HG03108 (cell line): ENCODE measurements around the gene EFS.

Experiments
- ATAC-seq: cut with Tn5 transposase; IDR thresholded peaks from one replicate; pipeline ENCODE4 v1.9.1; 2021; ENCODE audit warnings: moderate library complexity; ENCODE audit not compliant: unreplicated experiment

EFS gene, protein sequence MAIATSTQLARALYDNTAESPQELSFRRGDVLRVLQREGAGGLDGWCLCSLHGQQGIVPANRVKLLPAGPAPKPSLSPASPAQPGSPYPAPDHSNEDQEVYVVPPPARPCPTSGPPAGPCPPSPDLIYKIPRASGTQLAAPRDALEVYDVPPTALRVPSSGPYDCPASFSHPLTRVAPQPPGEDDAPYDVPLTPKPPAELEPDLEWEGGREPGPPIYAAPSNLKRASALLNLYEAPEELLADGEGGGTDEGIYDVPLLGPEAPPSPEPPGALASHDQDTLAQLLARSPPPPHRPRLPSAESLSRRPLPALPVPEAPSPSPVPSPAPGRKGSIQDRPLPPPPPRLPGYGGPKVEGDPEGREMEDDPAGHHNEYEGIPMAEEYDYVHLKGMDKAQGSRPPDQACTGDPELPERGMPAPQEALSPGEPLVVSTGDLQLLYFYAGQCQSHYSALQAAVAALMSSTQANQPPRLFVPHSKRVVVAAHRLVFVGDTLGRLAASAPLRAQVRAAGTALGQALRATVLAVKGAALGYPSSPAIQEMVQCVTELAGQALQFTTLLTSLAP

GRCh38 chr14:23365036-23365731 lies at the start of gene EFS:
EFS (minus strand) TSS chr14:23365172; CDS start chr14:23365025, 147 bp downstream.
- no peak for ATAC-seq

DNA sequence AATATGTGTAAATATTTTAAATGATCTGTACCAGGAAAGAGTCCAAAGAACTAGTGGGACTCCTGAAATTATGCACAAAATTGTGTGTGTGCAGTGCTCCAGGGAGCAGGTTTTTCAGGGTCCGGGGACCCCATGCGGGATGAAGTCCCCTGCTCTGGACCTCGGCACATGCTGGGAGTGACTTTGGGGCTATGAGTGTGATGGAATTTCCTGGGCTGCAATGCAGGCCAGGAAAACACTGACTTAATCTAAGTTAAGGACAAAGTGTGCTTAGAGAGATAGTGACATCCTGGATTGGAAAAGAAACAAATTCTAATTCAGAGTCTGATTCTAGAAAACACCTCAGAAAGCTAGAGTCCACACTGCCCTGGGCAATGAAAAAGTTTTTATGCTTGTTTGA lies 49.3 kb upstream of the EFS start:
- ATAC-seq: no peak

DNA sequence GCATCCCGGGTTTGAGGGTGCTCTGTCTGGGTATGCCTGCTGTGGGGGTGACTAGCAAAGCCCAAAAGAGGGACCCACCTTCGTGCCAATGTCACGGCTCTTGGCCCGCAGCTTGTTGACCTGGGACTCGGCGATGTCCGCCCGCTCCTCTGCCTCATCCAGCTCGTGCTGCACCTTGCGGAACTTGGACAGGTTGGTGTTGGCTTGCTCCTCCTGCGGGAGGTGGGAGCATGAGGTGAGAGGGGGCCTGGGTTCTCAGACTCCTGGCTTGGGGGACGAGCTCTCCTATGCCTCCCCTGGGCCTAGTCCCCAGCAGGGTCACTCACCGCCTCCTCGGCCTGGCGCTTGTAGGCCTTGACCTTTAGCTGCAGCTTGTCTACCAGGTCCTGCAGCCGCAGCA lies 48.7 kb upstream of the EFS start:
- no peak for ATAC-seq

DNA sequence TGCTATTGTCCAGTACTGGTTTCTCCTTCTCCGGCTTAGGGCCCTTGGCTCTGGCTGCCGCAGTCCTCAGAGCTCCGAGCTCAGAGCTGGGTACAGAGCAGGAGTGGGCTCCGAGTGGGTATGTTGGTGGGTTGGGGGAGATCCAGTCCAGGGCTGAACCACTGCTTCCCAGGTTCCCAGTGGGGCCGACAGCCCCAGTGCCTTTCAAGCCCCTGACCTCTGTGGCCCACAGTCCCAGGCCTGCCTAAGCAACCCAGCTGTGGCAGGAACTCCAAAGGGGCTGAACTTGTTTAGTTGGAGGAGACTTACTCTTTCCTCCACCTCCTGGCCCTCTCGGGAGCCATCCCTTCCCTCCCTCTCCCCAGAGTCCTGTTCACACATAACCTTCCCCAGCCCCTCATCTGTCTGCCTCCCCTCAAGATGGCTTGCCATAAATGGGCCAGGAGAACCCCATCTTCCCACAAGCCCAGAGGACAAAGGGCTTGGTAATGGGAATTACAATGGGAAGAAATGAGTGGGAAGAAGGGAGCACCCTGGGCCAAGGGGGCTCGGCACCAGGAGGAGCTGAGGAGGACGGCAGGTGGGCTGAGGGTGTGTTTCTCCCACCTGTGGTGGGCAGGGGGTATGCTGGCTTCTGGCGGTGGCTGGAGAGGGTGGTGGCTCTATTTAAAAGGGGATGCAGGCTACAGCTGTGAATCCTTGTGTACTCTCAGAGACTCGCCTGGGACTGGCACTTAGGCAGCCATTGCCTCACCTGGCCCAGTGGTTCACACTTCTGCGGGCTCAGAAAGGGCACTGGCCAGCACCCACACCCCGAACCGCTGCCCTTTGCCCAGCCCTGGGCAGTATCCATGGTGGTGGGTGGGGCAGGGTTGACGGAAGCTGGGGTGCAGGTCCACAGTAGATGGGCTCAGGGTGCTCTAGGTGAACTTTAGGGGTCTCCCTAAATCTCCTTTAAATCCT lies 46.9 kb upstream of the EFS start:
- no peak for ATAC-seq

- no peak for ATAC-seq
Observed at GRCh38 chr14:23409966-23410635, 45.1 kb upstream of the EFS start.

GRCh38 chr14:23409475-23409874 lies 44.5 kb upstream of the EFS start:
- no peak for ATAC-seq

- ATAC-seq: no peak
Observed at GRCh38 chr14:23408307-23408630, 43.3 kb upstream of the EFS start.

- ATAC-seq: no peak
Observed at GRCh38 chr14:23407516-23408306, 42.7 kb upstream of the EFS start, which contains the start of gene MYH6. MYH6 (minus strand) TSS chr14:23408273; CDS start chr14:23407223, 1,050 bp downstream.

DNA sequence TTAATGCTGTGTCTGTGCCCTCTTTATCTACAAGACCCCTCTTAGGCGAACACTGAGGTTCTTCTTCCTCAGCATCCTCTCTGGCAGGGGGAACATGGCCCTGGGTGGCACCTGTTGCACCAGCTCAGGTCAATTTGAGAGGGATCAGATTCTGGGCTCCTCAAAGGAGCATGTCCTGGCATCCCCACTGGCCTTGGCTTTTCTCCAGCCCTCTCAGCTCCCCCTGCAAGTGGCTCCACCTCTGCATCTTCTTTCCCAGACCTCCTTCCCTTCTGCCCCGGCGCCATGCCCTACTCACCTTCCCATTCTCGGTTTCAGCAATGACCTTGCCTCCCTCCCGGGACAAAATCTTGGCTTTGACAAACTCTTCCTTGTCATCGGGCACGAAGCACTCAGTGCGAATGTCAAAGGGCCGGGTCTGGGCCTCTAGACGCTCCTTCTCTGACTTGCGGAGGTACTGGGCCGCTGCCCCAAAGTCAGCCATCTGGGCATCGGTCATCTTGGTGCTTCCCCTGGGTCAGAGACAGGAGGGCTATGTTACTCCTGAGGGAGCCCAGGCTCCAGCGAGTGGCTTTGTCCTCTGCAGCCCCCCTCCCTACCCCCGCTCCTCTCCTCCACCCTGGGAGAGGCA lies 41.9 kb upstream of the EFS start:
- ATAC-seq: no peak

DNA sequence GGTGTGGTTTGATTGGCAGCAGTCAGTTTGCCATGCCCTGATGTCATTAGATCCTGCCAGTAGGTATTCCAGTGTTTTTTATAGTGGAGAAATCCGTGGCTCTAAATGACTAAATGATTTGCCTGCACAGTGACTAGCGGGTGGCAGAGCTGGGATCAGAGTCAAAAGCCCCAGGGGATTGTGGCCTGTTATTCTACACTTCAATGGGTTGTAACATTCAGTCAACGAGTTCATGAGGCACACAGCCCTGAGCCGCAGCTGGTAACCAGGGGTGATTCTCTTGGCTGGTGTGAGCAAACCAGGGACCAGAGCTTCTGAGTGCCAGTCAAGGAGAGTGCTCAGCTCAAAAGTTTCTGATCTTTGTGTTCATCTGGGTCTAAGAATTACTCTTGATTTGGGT lies 41.3 kb upstream of the EFS start:
- ATAC-seq: no peak

GRCh38 chr14:23405516-23406025 lies 40.6 kb upstream of the EFS start:
- ATAC-seq: no peak

GRCh38 chr14:23405096-23405495 lies 40.1 kb upstream of the EFS start:
- ATAC-seq: no peak

GRCh38 chr14:23404331-23404900 lies 39.4 kb upstream of the EFS start:
- no peak for ATAC-seq

DNA sequence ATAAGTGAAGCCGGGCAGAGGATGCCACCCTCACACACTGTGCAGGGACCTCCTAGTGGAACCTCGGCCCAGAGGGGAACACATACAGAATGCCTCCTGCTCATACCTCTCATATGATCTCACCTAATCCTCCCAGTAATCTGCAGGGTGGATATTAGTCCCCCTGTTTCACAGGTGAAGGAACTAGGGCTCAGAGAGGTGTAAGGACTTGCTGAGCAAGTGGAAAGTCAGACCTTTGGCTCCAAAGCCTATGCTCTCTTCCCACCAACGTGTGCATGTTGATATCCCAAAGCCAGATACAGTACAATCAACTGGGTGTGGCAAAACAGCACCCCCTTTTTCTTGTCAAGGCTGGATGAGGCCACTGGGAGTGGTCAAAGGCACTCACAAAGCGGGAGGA lies 38.9 kb upstream of the EFS start:
- no peak for ATAC-seq

DNA sequence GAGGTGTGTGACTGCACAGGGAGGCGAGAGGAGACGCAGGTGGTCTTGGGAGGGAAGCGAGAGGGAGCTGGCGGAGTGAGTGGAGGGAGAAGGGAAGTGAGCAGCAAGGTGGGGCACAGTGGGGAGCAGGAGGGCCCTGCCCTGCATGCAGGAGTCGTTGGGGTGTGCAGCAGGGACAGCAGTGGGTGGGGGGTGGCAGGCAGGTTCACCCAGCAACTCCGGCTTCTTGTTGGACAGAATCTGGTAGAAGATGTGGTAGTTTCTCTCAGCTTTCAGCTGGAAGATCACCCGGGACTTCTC lies 38.1 kb upstream of the EFS start:
- no peak for ATAC-seq

DNA sequence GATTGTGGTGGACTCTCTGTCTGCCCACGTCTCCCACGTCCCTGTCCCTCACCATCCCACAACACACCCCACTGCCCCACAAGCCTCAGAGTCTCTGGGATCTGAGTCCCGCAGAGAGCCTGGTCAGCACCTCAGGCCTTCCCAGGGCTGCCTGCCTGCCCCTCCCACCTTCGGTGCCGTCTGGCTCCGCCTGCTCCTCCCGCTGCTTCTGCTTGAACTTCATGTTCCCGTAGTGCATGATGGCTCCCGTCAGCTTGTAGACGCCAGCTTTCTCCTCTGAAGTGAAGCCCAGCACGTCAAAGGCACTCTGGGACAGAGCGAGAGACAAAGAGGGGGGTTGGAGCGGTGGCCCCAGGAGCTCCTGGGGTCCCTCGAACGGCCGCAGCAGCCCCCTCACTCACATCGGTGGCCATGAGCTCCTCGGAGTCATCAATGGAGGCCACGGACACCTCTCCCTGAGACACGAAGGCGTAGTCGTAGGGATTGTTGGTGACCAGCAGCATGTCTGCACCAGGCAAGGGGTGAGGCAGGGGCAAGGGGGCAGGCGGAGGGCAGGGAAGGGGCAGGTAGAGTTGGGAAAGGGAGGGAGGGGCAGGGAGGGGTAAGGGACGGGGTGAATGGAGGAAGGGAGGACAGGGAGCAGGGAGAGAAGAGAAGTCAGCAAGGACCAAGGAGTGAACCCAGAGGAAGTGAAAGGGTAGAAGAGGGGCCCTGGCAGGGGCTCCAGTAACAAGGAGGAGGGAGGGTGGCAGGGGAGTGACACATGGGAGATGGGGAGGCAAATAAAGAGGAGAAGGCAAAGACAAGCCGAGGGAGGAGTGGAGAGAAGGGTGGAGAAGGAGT lies 37.5 kb upstream of the EFS start:
- ATAC-seq: no peak

- no peak for ATAC-seq
Observed at GRCh38 chr14:23401291-23401690, 36.3 kb upstream of the EFS start.
